HepG2 (cell line): ENCODE measurements around the gene AHCYL1.

ENCODE experiments used
- CHD2 ChIP-seq: IDR thresholded peaks from 2 replicates; pipeline ENCODE4 v1.6.1; 2011; ENCODE audit warnings: low read depth, low read length, improper control_type of control experiment
- EP300 ChIP-seq, 3 experiments: sonication (generic) in 1 of 3; formaldehyde crosslinking in 1 of 3; IDR thresholded peaks; 2 replicates each; pipeline versions ENCODE4 v1.5.1 to v1.6.1; 2011 to 2020; ENCODE audit warnings: low read depth in 2 of 3, low read length in 2 of 3, borderline replicate concordance in 1 of 3, improper control_type of control experiment in 1 of 3, mild to moderate bottlenecking in 1 of 3, missing genetic modification reagents in 1 of 3, moderate library complexity in 1 of 3
- JUND ChIP-seq: sonication (generic); formaldehyde crosslinking; IDR thresholded peaks from 2 replicates; pipeline ENCODE4 v1.8.0; 2022; ENCODE audit warnings: mild to moderate bottlenecking, missing genetic modification reagents
- KDM1A ChIP-seq: IDR thresholded peaks from 2 replicates; pipeline ENCODE4 v1.6.1; 2016; ENCODE audit warnings: missing compliant biosample characterization
- MIXL1 ChIP-seq: IDR thresholded peaks from 2 replicates; pipeline ENCODE4 v1.6.1; 2016
- SETDB1 ChIP-seq: sonication (generic); formaldehyde crosslinking; IDR thresholded peaks from 2 replicates; pipeline ENCODE4 v1.5.1; 2020; ENCODE audit warnings: missing genetic modification reagents, mild to moderate bottlenecking, borderline replicate concordance
- TERF1 ChIP-seq: sonication (generic); formaldehyde crosslinking; IDR thresholded peaks from 2 replicates; pipeline ENCODE4 v1.8.0; 2022; ENCODE audit warnings: mild to moderate bottlenecking, missing genetic modification reagents, moderate library complexity
- TGIF2 ChIP-seq: IDR thresholded peaks from 2 replicates; pipeline ENCODE4 v1.6.1; 2016; ENCODE audit warnings: control low read depth, missing compliant biosample characterization
- ZNF660 ChIP-seq: sonication (generic); formaldehyde crosslinking; IDR thresholded peaks from 2 replicates; pipeline ENCODE4 v1.5.1; 2020; ENCODE audit warnings: mild to moderate bottlenecking, low read depth, missing genetic modification reagents, borderline replicate concordance

- no peak for TF ChIP-seq TGIF2
- no peak for TF ChIP-seq MIXL1 (CRISPR knock-in tag)
- no peak for TF ChIP-seq SETDB1 (CRISPR knock-in tag)
- no peak for TF ChIP-seq KDM1A
- no peak for TF ChIP-seq CHD2
- TF ChIP-seq ZNF660 (CRISPR knock-in tag) = no peak
- no peak for TF ChIP-seq JUND (CRISPR knock-in tag)
- TF ChIP-seq TERF1 (CRISPR knock-in tag) = no peak
- no peak for TF ChIP-seq EP300 (IDR thresholded peaks at IDR 0.05; ENCODE audit: low read depth in 2 of 2, low read length in 2 of 2)
- no peak for TF ChIP-seq EP300 (CRISPR knock-in tag; IDR thresholded peaks at IDR 0.05; ENCODE audit: borderline replicate concordance)
These were observed 66.2 kb downstream of the AHCYL1 start for GRCh38 chr1:110050602-110051261.
